ENCODE results near the gene BCAN. TPM values are rescaled to one million over a fixed set of nuclear protein-coding genes. Genes with fewer than 3 reads are reported as not detected.

Gene BCAN
- total and polyA plus RNA-seq, 2 experiments from 2014 or later, result 2.3 to 5.5 TPM

DNA sequence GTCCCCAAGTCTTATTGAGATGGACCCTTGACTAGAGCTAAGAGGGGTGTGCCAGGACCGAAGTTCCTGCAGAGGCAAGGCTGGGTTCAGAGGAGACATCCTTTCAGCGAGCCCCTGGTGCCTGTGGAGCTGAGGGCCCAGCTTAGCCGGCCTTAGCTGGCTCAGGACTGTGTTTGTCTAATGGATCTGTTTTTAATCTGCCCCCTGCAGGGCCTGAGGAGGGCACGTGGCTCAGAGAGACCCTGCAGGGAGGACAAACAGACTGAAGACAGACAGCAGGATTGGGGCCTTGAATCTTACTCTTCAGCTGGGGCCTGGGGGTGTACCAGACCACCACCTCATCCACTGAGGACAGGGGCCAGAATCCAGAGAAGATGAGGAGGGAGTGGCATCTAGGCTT, 61.8 kb downstream of the BCAN start:
- peaks cover 40% of the 10 kb centered on the region for H3K4me1 Mint-ChIP-seq
- no peak overlapping the region for H3K27ac Mint-ChIP-seq
- peak overlapping the region; percentile 83 for H3K4me3 Mint-ChIP-seq

More for the DNA sequence above, 61.8 kb downstream of the BCAN start:
- Mint-ChIP-seq H3K36me3 (ENCODE audit: low read depth) (peaks cover 34% of the 10 kb centered on the region), H3K27me3 (ENCODE audit: insufficient read depth, low read depth, poor library complexity) (peaks cover 31% of the 10 kb centered on the region), H3K9me3 (no peaks in the 10 kb centered on the region; the same call in 2 of the 3 replicates)
- peaks cover 13% of the 10 kb centered on the region for H3K79me2 ChIP-seq (replicated peaks; ENCODE audit: insufficient read depth)
- no peaks in the 10 kb centered on the region for H3K9me2 ChIP-seq (ENCODE audit: insufficient read depth)
- H3F3A ChIP-seq (replicated peaks; ENCODE audit: low read depth), result peaks cover 22% of the 10 kb centered on the region
- peak overlapping the region; percentile 92 for H3K4me2 ChIP-seq
- peaks cover 39% of the 10 kb centered on the region for H3K4me1 ChIP-seq (ENCODE audit: insufficient read depth)
- peak overlapping the region; percentile 67 for H3K4me3 ChIP-seq
- H3K27me3 ChIP-seq (ENCODE audit: insufficient read depth), result peaks cover 27% of the 10 kb centered on the region
- ATAC-seq, result peak; percentile 1
- no peaks in the 10 kb centered on the region; the same call in 1 of the 2 replicates for H3K36me3 ChIP-seq (ENCODE audit: insufficient read depth)
- DNase-seq (ENCODE audit: low spot score), result no peak
- TF ChIP-seq, protein P1, sequence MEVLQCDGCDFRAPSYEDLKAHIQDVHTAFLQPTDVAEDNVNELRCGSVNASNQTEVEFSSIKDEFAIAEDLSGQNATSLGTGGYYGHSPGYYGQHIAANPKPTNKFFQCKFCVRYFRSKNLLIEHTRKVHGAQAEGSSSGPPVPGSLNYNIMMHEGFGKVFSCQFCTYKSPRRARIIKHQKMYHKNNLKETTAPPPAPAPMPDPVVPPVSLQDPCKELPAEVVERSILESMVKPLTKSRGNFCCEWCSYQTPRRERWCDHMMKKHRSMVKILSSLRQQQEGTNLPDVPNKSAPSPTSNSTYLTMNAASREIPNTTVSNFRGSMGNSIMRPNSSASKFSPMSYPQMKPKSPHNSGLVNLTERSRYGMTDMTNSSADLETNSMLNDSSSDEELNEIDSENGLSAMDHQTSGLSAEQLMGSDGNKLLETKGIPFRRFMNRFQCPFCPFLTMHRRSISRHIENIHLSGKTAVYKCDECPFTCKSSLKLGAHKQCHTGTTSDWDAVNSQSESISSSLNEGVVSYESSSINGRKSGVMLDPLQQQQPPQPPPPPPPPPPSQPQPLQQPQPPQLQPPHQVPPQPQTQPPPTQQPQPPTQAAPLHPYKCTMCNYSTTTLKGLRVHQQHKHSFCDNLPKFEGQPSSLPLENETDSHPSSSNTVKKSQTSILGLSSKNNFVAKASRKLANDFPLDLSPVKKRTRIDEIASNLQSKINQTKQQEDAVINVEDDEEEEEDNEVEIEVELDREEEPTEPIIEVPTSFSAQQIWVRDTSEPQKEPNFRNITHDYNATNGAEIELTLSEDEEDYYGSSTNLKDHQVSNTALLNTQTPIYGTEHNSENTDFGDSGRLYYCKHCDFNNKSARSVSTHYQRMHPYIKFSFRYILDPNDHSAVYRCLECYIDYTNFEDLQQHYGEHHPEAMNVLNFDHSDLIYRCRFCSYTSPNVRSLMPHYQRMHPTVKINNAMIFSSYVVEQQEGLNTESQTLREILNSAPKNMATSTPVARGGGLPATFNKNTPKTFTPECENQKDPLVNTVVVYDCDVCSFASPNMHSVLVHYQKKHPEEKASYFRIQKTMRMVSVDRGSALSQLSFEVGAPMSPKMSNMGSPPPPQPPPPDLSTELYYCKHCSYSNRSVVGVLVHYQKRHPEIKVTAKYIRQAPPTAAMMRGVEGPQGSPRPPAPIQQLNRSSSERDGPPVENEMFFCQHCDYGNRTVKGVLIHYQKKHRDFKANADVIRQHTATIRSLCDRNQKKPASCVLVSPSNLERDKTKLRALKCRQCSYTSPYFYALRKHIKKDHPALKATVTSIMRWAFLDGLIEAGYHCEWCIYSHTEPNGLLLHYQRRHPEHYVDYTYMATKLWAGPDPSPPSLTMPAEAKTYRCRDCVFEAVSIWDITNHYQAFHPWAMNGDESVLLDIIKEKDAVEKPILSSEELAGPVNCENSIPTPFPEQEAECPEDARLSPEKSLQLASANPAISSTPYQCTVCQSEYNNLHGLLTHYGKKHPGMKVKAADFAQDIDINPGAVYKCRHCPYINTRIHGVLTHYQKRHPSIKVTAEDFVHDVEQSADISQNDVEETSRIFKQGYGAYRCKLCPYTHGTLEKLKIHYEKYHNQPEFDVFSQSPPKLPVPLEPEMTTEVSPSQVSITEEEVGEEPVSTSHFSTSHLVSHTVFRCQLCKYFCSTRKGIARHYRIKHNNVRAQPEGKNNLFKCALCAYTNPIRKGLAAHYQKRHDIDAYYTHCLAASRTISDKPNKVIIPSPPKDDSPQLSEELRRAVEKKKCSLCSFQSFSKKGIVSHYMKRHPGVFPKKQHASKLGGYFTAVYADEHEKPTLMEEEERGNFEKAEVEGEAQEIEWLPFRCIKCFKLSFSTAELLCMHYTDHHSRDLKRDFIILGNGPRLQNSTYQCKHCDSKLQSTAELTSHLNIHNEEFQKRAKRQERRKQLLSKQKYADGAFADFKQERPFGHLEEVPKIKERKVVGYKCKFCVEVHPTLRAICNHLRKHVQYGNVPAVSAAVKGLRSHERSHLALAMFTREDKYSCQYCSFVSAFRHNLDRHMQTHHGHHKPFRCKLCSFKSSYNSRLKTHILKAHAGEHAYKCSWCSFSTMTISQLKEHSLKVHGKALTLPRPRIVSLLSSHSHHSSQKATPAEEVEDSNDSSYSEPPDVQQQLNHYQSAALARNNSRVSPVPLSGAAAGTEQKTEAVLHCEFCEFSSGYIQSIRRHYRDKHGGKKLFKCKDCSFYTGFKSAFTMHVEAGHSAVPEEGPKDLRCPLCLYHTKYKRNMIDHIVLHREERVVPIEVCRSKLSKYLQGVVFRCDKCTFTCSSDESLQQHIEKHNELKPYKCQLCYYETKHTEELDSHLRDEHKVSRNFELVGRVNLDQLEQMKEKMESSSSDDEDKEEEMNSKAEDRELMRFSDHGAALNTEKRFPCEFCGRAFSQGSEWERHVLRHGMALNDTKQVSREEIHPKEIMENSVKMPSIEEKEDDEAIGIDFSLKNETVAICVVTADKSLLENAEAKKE (CRISPR knock-in tag; IDR thresholded peaks at IDR 0.05), result no peak
- 0 out of 4 replicates have a peak, but pooled peaks of 1 of the 2 experiments have one; percentile 4 for TF ChIP-seq CTCF (conservative IDR thresholded peaks at IDR 0.05; ENCODE audit: low read depth in 2 of 2)
- TF ChIP-seq, protein P2, sequence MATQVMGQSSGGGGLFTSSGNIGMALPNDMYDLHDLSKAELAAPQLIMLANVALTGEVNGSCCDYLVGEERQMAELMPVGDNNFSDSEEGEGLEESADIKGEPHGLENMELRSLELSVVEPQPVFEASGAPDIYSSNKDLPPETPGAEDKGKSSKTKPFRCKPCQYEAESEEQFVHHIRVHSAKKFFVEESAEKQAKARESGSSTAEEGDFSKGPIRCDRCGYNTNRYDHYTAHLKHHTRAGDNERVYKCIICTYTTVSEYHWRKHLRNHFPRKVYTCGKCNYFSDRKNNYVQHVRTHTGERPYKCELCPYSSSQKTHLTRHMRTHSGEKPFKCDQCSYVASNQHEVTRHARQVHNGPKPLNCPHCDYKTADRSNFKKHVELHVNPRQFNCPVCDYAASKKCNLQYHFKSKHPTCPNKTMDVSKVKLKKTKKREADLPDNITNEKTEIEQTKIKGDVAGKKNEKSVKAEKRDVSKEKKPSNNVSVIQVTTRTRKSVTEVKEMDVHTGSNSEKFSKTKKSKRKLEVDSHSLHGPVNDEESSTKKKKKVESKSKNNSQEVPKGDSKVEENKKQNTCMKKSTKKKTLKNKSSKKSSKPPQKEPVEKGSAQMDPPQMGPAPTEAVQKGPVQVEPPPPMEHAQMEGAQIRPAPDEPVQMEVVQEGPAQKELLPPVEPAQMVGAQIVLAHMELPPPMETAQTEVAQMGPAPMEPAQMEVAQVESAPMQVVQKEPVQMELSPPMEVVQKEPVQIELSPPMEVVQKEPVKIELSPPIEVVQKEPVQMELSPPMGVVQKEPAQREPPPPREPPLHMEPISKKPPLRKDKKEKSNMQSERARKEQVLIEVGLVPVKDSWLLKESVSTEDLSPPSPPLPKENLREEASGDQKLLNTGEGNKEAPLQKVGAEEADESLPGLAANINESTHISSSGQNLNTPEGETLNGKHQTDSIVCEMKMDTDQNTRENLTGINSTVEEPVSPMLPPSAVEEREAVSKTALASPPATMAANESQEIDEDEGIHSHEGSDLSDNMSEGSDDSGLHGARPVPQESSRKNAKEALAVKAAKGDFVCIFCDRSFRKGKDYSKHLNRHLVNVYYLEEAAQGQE (IDR thresholded peaks at IDR 0.05; ENCODE audit: unreplicated experiment), result no peak
- no peak for TF ChIP-seq EZH2 (IDR thresholded peaks at IDR 0.05; ENCODE audit: low read depth, unreplicated experiment)
- TF ChIP-seq NANOG (IDR thresholded peaks at IDR 0.05; ENCODE audit: borderline replicate concordance), result no peak
- no peak for TF ChIP-seq JUNB (IDR thresholded peaks at IDR 0.05; ENCODE audit: unreplicated experiment)
- TF ChIP-seq ZNF114 (CRISPR knock-in tag; IDR thresholded peaks at IDR 0.05), result no peak
- no peak; the same call in 1 of the 2 replicates for TF ChIP-seq POLR2AphosphoS5 (IDR thresholded peaks at IDR 0.05; ENCODE audit: low read depth)
- H2AFZ ChIP-seq, result no peak overlapping the region
- no peaks in the 10 kb centered on the region; the same call in 1 of the 2 replicates for H4K20me1 ChIP-seq (replicated peaks; ENCODE audit: insufficient read depth)
- no peak overlapping the region for H3K27ac ChIP-seq (ENCODE audit: low read depth)

Measured in GM23338 (cell line).